GM21723 (cell line): ENCODE data around the gene CLEC18C.
"Not testable (repeated sequence)": the region's sequence is repeated elsewhere in the genome, so short reads cannot be mapped to it uniquely, and the experiment has no call there.

ENCODE experiments used
- ATAC-seq: cut with Tn5 transposase; IDR thresholded peaks from one replicate; pipeline ENCODE4 v1.9.1; 2021; ENCODE audit warnings: mild to moderate bottlenecking, moderate library complexity; ENCODE audit not compliant: unreplicated experiment

The CLEC18C gene

DNA sequence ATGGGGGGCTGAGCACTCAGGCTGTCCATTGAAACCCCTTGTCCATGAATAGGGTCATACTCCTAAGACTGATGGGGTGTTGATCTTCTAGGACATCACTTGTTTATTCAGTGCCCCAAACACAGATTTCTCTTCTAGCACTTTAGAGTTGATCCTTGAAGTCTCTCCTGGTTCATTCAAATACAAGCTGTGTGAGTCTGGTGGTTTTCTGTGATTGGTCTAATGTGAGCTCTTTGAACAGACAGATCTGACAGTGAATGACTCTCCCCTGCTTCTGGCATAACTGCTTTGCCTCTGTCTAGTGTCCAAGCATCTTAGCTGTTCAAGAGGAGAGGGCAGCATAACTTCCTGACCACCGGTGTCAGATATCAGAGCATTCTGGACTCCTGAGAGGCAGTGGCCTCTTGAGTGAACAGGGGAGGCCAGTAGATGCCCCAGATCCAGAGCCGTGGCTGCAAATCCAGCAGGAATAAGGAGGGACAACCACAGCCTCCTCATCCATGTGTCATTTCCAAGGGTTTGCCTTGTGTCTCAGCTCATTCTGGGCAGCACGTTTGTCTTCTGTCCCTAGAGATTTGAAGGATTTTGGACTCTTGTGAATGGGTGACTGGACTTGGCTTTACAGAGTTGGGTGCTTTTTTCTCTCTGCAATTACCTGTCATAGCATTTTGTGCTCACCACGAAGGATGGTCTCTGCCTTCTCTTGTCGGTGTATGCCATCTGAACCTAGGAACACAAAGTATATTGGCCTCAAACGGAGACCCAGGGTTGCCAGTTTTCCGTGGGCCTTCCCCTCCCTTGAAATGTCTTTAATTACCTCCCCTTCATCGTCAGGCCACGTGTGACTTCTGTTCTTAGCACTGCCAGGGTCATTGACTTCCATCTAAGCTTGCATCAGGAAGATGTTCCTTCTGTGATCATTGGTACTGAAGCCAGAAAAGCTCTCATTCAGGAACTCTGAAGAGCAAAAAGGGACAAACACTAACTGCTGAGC lies 13.9 kb upstream of the CLEC18C start:
- no peak for ATAC-seq

DNA sequence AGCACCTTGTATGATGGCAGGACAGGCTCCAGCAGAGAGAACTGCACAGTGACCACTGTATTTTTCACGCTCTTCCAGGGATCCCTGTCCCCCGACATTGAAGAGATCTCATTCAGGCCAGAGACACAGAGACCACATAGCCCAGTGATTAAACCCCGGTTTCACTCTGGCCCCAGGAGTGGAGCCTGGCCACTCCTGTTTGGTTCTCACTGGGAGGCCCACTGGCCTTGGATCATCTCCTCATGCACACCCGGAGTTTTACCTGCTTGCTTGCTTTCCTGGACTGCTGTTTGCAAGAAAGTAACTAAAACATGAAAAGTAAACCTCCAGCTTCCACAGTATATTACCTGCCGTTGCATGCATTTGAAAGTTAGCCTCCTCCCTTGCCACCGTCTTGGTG lies 13.2 kb upstream of the CLEC18C start:
- no peak for ATAC-seq

DNA sequence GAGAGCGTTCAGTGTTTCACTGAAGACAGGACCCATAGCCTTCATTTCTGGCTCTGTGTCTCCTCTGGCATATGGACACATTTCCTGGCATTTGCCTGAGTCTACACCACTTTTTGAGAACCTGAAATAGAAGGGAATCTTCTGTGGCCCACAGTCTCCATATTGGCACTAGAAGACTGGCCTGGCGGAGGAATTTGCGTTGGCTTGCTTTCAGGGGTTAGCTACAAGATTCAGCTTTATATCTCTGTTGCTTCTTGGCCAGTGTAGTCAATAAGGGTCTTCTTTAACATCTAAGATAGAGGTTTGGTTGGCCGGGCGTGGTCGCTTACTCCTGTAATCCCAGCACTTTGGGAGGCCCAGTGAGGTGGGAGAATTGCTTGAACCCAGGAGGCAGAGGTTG lies 12.8 kb upstream of the CLEC18C start:
- no peak for ATAC-seq

DNA sequence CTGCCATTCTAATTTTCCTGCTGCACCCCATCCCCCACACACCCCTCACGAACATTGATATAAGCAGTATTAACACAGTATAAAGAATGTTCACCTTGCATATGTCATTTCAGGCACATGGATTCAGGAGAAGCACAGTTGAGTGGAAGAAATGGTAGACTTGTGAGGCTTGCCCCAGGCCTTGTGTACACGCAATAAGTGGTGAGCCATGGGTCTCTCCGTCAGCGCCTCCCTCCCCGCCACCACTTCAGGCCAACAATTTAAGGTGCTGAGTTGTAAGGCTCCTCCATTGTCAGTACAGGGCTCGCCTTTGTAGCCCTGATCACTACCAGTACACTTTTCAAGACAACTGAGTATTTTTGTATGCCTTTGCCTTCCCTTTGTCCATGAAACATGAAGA lies 12.2 kb upstream of the CLEC18C start:
- no peak for ATAC-seq

DNA sequence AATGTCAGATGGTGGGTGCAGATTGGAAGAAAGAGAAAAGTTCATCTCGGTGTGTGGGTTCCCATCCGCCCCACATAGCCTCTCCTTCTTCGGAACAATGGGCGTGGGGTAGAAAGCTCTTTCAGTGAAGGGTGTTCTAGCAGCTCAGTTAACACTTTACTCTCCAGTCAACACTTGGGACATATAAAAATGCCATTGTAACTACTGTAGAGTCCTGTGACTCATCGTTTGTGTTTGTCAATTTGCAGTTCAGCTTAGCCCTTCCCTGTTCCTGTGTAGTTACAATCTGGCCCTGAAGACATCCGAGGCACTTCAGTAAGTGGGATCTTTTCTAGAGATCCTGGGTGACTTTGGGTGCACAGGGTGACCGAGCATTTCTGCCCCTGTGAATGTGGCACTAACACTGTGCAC lies 11.5 kb upstream of the CLEC18C start:
- ATAC-seq = no peak

DNA sequence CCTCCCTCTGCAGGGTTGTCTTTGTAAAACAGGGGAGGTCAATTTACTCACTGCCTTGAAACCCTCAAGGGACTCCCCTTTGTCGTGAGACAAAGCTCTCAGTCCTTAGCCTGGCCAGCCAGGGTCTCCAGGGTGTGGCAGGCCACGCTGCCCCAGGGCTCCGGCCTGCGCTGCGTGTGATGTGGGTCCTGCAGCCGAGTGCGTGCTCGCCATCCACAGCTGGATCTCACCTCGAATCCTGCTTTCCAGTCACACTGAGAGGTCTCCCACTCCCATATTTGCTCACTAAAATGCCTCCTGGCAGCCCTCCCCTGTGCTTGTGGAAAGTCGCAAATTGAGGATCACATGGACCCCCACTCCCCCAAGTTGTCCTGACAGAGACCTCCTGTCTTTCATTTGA lies 10.0 kb upstream of the CLEC18C start:
- ATAC-seq = no peak

DNA sequence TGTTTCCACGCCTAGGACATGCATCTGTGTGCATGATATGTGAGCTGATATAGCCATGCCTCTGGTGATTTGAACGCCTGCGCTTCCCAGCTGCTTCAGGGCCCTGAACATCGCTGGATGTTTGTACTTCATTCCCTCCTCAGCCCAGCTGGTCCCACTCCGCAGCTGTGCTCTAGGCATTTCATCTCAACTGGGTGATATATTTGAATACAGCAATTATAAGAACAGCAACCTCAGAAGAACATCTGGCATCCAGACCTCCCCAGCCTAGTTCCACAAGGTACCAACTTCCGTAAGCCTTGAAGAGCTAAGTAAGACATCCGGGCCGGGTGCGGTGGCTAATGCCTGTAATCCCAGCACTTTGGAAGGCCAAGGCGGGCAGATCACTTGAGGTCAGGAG lies 6.9 kb upstream of the CLEC18C start:
- not testable (repeated sequence) for ATAC-seq

DNA sequence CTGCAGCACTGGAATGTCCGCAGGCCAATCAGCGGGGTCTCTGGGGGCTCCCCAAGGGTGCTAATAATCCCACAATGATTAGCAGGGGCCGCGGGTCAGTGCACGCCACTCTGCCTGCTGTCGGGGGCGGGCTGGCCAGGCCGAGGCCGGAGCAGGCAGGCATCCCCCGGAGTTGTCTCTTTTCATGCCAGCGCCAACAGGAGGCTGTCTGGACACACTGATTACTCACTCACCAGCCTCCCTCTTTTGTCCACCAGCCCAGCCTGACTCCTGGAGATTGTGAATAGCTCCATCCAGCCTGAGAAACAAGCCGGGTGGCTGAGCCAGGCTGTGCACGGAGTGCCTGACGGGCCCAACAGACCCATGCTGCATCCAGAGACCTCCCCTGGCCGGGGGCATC lies 329 bp downstream of the CLEC18C start:
- not testable (repeated sequence) for ATAC-seq

DNA sequence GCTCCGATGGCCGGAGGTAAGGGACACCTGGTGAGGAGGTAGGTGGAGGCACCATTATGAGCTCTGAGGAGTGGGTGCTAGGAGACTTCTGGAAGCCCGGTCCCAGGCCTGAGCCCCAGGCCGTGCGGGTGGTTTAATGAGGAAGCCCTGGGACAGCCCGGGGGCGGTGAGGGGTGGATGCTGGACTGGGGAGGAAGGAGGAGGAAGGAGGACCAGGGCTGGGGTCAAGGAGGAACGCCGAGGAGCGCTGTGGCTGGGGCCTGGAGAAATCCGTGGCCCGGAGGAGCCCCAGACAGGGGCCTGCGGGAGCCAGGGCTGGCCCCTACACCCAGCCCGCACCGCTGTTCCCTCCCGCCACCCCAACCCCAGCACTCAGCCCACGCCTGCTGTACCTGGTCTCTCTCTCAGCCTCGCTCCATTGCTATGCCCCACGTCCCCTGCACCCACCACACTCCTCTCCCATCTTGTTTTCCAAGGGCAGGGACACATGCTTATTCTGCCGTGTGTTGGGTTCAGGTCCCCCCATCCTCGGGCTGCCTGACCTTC lies 873 bp downstream of the CLEC18C start:
- not testable (repeated sequence) for ATAC-seq

DNA sequence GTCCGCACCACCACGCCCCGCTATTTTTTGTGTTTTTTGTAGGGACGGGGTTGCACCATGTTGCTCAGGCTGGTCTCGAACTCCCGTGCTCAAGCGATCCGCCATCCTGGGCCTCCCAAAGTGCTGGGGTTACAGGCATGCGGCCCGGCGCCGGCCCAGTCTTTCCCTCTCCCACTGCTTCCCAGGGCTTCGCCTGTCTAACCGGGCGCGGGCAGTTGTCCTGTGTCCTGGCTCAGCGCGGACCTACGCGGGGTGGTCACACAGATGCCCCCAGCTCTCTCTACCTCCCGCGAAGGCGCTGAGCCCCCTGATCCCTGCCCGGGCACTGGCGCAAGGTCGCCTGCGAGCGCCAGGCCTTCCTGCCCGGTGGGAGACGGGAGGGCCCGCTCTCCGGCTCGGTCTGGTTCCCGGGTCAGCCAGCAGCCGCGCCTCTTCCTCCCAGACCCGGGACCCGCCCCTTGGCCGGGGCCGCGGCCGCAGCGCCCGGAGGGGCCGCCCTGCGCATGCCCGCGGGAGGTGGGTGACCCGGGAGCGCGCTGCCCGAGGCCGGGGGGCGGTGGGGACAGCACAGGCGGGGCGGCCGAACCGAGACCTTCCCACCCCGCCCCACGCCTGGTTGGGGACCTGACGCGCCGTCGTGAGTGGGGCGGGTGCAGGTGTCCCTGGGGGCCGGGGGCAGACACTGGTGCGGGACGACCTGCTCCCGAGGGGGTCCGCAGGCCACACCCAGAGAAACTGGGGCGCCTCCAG lies 14.4 kb downstream of the CLEC18C start:
- peak; percentile 72 for ATAC-seq

DNA sequence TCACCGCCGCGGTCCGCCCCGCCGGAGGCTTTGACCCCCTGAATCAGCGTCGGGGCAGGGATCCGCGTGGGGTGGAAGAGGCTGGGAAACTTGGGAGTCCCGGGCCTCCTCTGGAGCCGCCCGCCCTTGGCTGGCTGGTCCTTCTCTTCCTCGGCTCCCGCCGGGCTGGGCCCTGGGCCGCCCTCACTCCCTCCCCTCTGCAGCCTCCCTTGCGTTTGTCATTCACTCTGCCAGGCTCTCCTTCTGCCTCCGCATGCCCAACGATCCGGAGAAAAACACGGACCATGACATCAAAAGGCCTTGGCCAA lies 15.0 kb downstream of the CLEC18C start:
- ATAC-seq = not testable (repeated sequence)

DNA sequence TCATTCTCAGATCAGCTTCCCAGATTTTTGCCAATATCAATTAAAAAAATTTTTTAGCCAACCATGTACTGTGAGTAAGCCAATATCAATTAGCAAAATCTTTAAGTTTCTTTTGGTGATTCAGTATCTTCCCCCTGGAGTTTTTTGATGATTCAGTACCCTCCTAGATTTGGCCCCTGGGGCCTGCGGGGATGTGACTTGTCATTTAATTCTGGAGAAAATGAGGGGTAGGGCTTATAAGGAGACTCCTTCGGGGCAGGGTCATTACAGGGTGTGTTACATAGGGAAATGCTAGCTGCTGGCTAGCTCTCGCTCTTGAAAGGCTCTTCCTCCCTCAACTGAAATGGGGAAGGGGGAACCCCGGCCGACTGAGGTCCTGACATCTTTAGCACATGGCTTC lies 17.0 kb downstream of the CLEC18C start:
- not testable (repeated sequence) for ATAC-seq

DNA sequence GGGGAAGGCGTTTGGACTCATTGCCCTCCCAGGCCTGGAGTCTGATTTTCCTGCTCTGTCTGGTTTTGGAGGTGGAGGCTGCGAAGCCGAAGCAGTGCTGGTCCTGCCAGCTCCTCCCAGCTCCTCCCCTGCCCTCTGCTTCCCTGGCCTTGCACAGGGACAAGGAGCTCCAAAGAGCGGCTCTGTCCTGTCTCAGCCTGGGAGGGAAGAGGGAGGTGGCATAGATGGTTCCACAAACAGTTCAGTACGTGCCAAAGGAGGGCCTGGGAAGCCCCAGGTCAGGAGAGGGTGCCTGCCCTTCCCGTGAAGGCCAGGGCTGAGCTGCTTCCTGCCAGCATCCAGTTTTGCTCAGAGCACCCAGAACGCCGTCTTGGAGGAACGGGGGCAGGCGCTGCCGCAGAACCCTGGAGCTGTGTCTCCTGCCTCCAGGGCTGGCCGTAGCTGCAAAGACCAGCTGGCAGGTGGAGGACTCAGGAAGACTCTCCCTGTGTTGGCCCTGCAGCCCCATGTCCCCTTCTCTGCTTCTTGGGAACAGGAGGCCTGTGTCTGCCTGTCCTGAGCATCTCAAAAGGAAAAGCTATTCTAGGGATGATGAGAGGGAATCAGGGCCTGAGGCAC lies 23.2 kb downstream of the CLEC18C start:
- not testable (repeated sequence) for ATAC-seq

DNA sequence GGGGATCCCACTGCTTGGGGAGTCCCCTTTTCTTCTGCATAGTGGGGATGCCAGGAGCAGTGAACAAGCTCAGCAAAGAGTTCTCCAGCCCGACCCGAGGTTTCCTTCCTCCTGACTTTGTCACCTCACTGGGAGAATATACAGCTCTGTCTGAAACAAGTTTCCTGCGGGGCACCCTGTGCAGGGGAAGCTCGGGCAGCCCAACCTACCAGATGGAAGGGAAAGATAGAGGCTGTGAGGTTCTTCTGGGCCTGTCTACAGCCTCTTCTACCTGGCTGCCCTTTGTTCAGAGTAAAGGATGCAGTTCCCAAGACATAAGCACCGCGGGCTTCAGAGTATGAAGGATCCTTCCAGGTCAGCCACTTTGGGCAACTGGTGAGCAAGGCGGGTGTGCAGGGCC lies 24.0 kb downstream of the CLEC18C start:
- ATAC-seq = not testable (repeated sequence)

DNA sequence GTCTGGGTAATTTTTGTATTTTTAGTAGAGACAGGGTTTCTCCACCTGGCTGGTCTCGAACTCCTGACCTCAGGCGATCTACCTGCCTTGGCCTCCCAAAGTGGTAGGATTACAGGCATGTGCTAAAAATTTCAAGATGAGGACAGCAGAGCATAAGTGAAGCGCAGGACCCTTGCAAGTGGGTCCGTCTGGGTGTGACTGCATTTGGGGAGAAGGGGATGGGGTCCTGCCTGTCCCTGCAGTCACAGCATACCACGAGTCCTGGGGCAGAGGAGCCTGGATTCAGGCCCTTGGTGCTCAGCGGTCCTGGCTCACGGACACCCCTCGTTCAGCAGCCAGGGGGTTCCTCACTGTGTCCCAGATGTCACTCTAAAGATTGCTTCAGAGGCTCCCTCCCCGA lies 24.6 kb downstream of the CLEC18C start:
- not testable (repeated sequence) for ATAC-seq

DNA sequence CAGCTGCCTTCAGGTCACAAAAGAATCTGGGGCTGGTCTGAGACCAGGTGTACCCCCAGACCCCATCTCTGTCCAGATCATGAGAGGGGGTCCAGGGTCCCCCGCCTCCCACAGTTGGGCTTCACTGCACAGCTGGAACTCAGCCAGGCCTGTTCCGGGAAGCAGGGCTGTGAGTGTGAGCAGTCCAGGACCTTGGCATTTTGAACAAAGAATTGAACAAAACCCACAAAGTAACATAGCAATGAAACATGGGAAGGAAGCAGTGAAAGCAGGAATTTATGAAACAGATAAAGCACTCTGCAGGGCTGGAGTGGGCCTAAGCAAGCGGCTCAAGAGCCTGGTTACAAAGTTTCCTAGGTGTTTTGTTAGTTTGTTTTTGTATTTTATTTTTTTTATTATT lies 25.1 kb downstream of the CLEC18C start:
- not testable (repeated sequence) for ATAC-seq

DNA sequence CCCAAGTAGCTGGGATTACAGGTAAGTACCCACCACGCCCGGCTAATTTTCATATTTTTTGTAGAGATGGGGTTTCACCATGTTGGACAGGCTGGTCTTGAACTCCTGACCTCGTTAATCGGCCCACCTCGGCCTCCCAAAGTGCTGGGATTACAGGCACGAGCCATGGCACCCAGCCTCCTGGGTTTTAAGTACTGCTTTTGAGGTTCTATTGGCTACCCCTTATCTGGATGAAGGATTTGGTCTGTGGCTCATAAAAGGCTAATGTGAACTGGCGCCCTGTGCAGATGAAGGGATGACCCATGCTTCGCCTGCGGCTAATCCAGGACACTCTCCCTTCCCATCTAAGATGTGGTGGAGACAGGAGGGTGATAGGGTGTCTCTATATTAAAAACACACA lies 25.6 kb downstream of the CLEC18C start:
- ATAC-seq = not testable (repeated sequence)

DNA sequence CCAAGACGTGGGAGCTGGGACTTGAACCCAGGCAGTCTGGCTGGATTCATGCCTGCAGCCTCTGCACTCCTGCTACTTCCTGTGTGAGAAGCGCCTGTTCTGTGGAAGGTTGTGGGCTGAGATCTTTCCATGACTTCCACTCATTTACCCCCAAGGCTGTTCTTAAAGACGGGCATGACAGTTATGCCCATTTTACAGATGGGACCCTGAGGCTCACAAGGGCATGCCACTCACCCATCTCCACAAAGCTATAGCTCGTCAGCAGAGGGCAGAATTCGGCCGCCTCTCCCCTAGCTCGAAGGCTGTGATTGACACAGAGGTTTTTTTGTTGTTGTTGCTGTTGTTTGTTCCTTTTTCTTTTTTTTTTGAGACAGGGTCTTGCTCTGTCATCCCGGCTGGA lies 26.5 kb downstream of the CLEC18C start:
- ATAC-seq = not testable (repeated sequence)

DNA sequence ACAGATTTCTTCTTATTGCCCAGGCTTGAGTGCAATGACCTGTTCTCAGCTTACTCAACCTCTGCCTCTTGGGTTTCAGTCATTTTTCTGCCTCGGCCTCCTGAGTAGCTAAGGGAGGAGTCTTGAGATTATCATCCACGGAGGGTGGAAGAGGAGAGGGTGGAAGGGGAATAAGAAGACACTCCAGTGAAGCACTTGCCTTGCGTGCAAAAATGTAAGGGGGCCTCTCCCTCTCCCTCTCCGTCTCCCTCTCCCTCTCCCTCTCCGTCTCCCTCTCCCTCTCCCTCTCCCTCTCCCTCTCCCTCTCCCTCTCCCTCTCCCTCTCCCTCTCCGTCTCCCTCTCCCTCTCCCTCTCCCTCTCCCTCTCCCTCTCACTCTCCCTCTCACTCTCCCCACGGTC lies 29.9 kb downstream of the CLEC18C start:
- ATAC-seq = not testable (repeated sequence)

DNA sequence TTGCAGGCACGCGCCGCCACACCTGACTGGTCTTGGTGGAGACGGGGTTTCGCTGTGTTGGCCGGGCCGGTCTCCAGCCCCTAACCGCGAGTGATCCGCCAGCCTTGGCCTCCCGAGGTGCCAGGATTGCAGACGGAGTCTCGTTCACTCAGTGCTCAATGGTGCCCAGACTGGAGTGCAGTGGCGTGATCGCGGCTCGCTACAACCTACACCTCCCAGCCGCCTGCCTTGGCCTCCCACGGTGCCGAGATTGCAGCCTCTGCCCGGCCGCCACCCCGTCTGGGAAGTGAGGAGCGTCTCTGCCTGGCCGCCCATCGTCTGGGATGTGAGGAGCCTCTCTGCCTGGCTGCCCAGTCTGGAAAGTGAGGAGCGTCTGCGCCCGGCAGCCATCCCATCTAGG lies 30.4 kb downstream of the CLEC18C start:
- ATAC-seq = not testable (repeated sequence)
